ENCODE measurements around the gene SUPT20H.

DNA sequence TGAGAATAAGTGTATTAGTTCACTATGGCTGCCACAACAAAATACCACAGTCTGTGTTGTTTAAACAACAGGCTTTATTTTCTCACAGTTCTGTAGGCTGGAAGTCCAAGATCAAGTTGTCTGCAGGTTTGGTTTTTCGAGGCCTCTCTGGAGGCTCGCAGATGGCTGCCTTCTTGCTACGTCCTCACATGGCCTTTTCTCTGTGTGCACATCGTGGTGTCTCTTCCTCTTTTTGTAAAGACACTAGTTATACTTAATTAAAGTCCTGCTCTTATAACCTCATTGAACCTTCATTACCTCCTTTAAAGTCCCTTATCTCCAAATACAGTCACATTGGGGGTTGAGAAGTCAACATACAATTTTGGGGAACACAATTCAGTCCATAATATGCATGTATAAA lies 35.4 kb upstream of the SUPT20H start:
- no peak for TF ChIP-seq CTCF (IDR thresholded peaks at IDR 0.05; ENCODE audit: poor library complexity, severe bottlenecking)
- TF ChIP-seq SMC3 (conservative IDR thresholded peaks at IDR 0.05; ENCODE audit: poor library complexity): no peak
- TF ChIP-seq TAF1 (IDR thresholded peaks at IDR 0.05; ENCODE audit: low read depth): no peak
- TF ChIP-seq EZH2 (IDR thresholded peaks at IDR 0.05; ENCODE audit: borderline replicate concordance, insufficient read depth, low read length, poor library complexity, severe bottlenecking): no peak
- no peak for TF ChIP-seq EP300 (conservative IDR thresholded peaks at IDR 0.05; ENCODE audit: poor library complexity, severe bottlenecking)
- no peak for TF ChIP-seq POLR2AphosphoS5 (IDR thresholded peaks at IDR 0.05)
- no peak for TF ChIP-seq MXI1 (conservative IDR thresholded peaks at IDR 0.05; ENCODE audit: poor library complexity, severe bottlenecking)
- no peak for TF ChIP-seq RAD21 (conservative IDR thresholded peaks at IDR 0.05)
- no peak for TF ChIP-seq REST (IDR thresholded peaks at IDR 0.05; ENCODE audit: borderline replicate concordance)

All from neural cell (in vitro differentiated cells).